ENCODE measurements around the gene DENND2D.

The DENND2D gene

GRCh38 chr1:111199881-111200801, at the start of gene DENND2D:
Gene DENND2D (minus strand): TSS chr1:111200646. CDS start chr1:111200459, 187 bp downstream.
- no peak for DNase-seq

DNA sequence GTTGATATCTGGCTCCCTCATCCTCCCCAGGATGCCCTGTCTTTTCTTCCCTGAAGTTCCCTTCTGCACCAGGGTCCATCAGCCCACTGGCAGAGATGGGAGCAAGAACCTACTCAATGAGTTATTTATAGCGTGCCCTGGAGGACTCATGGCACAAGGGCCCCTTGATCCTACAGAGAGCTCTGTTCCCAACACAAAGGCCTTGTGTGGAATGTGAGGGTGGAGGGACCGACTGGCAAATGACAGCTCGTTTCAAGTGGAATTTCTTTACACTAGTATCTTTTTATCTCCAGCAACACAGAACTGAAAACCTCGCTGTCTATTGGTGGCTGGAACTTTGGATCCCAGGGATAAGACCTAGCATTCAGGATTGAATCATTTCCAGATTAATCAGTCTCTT, 49.5 kb upstream of the DENND2D start:
- no peak for DNase-seq

DNA sequence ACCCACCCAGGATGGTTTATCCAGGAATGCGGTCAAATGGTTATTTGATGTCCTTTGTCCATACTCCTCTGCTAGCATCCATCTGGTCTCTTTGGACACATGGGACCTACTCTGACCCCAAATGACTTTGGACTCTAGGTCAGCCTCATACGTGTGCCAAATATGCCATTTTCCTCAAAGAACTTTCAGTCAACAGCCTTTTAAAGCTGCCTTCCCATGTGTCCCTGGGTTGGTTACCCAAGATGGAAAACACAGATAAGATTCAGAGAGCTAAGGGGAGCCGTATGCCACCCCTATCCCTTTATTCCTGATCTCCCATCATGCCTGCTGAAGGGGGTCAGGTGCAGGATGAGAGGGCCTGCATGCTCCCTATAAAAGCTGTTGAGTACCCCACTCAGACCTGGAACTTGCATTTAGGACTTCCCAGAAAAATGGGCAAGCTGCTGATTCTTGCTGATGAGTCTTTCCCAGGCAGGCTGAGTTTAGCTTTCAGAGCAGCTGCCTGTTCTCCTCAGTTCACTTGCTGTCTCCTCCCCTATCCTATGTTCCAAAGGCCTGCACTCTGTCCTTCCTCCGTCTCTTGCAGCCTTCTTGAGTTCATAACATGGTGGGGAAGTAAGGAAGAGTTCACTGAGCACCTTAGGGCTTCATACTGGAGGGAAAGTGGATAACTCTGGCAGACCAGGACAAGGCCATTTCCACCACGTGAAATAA, 46.8 kb upstream of the DENND2D start:
- DNase-seq: no peak

GRCh38 chr1:111242805-111243523, 42.5 kb upstream of the DENND2D start:
- DNase-seq: no peak

GRCh38 chr1:111241797-111242196, 41.4 kb upstream of the DENND2D start:
- DNase-seq: no peak

GRCh38 chr1:111238056-111238795, 37.8 kb upstream of the DENND2D start:
- no peak for DNase-seq

GRCh38 chr1:111236806-111237205, 36.4 kb upstream of the DENND2D start:
- no peak for DNase-seq

GRCh38 chr1:111236379-111236778, 35.9 kb upstream of the DENND2D start:
- no peak for DNase-seq

- no peak for DNase-seq
These were observed 34.4 kb upstream of the DENND2D start for GRCh38 chr1:111234866-111235265.

DNA sequence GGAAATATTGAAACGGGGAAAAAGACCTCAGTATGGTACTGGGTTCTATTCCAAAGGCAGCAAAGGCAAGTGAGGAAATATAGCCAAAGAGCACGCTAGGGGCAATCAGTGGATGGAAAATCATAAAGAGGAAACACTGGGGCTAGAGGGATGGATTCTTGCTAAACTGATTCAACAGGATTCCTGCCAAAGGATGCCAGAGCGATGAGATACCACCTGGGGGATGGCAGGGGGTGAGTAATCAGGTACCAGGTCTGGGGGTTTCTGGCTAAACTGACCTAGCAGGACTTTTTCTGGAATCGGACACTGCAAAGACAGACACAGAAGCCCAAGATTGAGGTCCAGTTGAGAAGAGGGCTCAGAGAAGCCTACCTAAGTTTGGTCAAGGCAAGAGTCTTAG, 33.8 kb upstream of the DENND2D start:
- DNase-seq: no peak

DNA sequence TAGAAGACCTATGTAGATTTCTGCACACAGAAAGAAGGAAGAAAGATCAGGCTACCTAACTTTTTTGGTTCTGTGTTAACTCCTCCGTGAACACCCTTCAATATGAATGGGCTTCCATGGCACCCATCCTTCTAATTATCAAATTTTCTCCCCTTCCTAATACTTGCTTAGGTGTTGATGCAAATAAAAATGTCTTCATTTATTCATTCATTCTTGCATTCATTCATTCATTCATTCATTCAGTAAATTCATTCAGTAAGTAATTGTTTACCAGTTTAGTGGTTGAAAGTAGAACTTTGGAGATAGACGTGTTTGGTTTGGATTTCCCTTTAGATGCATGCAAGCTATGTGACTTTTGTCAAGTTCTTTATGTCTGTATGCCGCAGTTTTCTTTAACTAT, 31.7 kb upstream of the DENND2D start:
- DNase-seq: no peak

GRCh38 chr1:111228748-111229126, 28.3 kb upstream of the DENND2D start:
- DNase-seq: no peak

DNA sequence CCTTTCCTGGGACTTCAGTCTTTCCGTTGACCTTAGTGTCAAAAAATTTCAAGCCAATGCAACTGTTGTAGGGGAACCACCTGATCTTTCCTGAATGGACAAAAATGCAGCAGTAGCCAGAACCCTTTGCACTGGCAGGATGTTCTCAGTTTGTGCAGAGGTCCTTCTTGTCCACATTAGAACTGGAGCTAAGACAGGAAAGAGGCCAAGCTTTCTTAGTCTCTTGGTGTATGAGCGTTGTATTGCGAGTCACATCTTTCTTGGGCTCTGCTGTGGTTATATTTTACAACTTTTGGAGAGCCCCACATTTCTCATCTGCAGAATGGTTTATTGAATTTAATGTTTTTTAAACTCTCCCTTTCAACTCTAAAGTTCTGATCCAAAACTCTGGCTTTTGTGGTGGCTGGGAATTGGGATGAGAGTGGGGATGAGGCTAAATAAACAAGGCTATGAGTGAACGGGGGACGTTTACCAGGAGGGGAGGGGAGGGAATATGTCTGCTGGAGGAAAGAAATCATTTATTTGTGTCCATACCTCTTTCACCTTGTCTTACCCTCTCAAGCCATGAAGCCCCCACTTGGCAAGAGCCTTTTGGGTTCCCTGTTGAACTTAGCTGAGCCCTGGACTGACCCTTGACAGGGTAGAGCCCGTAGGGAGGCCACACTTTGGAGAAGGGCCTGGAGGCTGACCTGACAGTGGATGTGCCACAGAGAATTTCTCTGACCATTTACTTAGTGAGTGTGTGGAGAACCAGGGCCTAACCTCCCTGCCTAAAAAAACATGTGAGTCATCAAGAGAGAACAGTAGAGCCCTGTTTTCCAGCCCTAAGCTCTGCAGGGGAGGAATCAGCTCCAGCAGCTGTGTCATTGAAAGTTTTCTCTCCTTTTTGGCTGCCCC, 27.7 kb upstream of the DENND2D start:
- no peak for DNase-seq

GRCh38 chr1:111227434-111227833, 27.0 kb upstream of the DENND2D start, which contains the start of gene CHI3L2:
Gene CHI3L2 (plus strand): TSS chr1:111227713. CDS start chr1:111227730, 17 bp downstream.
- DNase-seq: no peak

- no peak for DNase-seq
These were observed 25.4 kb upstream of the DENND2D start for GRCh38 chr1:111225717-111226400.

DNA sequence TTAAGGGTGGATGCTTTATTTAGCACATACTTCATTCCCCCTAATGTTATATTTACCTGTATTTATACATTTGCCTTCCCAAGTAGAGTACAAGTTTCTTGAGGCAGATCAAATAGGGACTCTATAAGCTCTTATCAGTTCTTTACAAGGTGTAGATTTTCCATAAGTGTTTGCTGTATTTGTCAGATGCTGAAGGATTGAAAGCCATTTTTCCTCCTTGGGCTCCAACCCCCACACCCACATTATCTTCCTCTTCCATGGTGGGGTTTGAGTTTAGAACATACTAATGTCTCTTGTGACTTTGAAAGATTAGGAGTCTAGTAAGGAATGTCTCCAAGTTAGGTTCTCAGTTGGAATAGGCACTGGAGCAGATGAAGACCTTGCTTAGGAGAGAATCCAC, 24.6 kb upstream of the DENND2D start:
- DNase-seq: no peak

GRCh38 chr1:111223126-111223685, 22.8 kb upstream of the DENND2D start:
- no peak for DNase-seq

GRCh38 chr1:111222308-111223125, 22.1 kb upstream of the DENND2D start:
- DNase-seq: peak; percentile 56

DNA sequence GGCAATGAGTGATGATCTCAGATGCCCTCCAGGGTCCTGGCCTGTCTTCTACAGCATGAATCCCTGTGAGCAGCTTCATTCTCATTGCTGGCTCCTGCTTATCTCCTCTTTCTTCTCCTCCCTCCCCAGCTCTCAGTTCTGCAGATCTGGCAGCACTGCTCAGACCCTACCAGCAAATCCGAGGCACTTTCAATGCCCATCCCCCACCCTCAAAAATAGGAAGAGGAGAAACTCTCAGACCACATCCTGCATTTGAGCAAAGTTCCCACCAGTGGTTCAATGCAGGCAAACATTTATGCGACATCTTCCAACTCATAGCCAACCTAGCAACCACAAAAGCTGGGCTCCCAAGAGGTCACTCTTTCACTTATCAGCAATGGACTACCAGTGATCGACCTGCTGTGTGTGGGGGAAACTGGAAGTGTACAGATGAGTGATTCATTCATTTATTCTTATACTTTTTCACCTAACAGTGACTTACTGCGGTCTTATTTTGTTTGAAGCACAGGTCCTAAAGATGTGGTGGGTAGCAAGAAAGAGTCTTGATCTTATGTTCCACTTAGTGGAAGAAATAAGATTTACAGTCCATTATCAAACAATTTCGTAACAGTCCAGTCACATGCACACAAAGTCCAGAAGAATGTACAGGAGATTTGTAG, 21.3 kb upstream of the DENND2D start:
- DNase-seq: no peak
